Epithelial cell of esophagus (primary cell): ENCODE measurements around the gene SLC35A5.

Experiments
- DNase-seq: peaks from one replicate; pipeline ENCODE4 v3.0.0; 2010; ENCODE audit warnings: low read depth
- H3K4me3 ChIP-seq: 2 replicates; pipeline ENCODE4 v1.5.1; 2011; ENCODE audit warnings: mild to moderate bottlenecking, low read length, control low read depth
- CTCF ChIP-seq: IDR thresholded peaks from 2 replicates; pipeline ENCODE4 v1.5.1; 2011; ENCODE audit warnings: low read depth, mild to moderate bottlenecking, low read length, control low read depth, inconsistent platforms; ENCODE audit not compliant: insufficient read depth; ENCODE audit errors: missing control alignments

The SLC35A5 gene

GRCh38 chr3:112531358-112531781 lies 30.5 kb upstream of the SLC35A5 start:
- no peak overlapping the region for H3K4me3 ChIP-seq
- peak; percentile 31 for TF ChIP-seq CTCF
- DNase-seq: peak; percentile 35

- no peak for DNase-seq
- TF ChIP-seq CTCF: no peak
- no peak overlapping the region for H3K4me3 ChIP-seq
Measured at GRCh38 chr3:112539825-112540650, 21.8 kb upstream of the SLC35A5 start.

- no peak for TF ChIP-seq CTCF
- H3K4me3 ChIP-seq: no peak overlapping the region
- DNase-seq: peak; percentile 81
Measured at GRCh38 chr3:112546216-112546759, 15.6 kb upstream of the SLC35A5 start.

- no peak overlapping the region for H3K4me3 ChIP-seq
- no peak for TF ChIP-seq CTCF
- no peak for DNase-seq
Measured at GRCh38 chr3:112550859-112551258, 11.0 kb upstream of the SLC35A5 start.

GRCh38 chr3:112555535-112556170 lies 6.2 kb upstream of the SLC35A5 start:
- no peak for TF ChIP-seq CTCF
- DNase-seq: no peak
- H3K4me3 ChIP-seq: no peak overlapping the region

GRCh38 chr3:112557976-112558375 lies 3.9 kb upstream of the SLC35A5 start:
- H3K4me3 ChIP-seq: no peak overlapping the region
- no peak for DNase-seq
- TF ChIP-seq CTCF: no peak

GRCh38 chr3:112560307-112560706 lies 1.5 kb upstream of the SLC35A5 start:
- H3K4me3 ChIP-seq: peak overlapping the region; percentile 97
- DNase-seq: no peak
- no peak for TF ChIP-seq CTCF
